Tibial nerve (tissue), 4 donors: Measurements from ENCODE around the gene LZTFL1.

ENCODE experiments used
- CTCF ChIP-seq, 5 experiments: fragments of 200-600 bp in 3 of 5; fragments of 450-650 bp in 2 of 5; sonication (generic) in 3 of 5; IDR thresholded peaks; one replicate each; pipeline ENCODE4 v1.5.1; 2016 to 2019; ENCODE audit warnings: antibody characterized with exemption in 5 of 5, mild to moderate bottlenecking in 3 of 5, moderate library complexity in 2 of 5
- EP300 ChIP-seq, 2 donors: sonication (generic); formaldehyde crosslinking; IDR thresholded peaks; one replicate each; pipeline ENCODE4 v1.6.1; 2017; ENCODE audit warnings: antibody characterized with exemption in 2 of 2, mild to moderate bottlenecking in 1 of 2

GRCh38 chr3:45887759-45888511 is 46.0 kb upstream of the LZTFL1 start:
- TF ChIP-seq CTCF (IDR thresholded peaks at IDR 0.05) (no peak), EP300 (IDR thresholded peaks at IDR 0.05) (no peak)
